Neutrophil (primary cell): ENCODE measurements around the gene OR8U1.

ENCODE experiments used
- H3K27ac ChIP-seq: fragments of 200-600 bp; sonication (generic); 2 replicates; pipeline ENCODE4 v1.5.1; 2016; ENCODE audit warnings: mild to moderate bottlenecking, moderate library complexity
- H3K27me3 ChIP-seq: fragments of 200-600 bp; sonication (generic); 2 replicates; pipeline ENCODE4 v1.6.0; 2016; ENCODE audit warnings: mild to moderate bottlenecking
- H3K36me3 ChIP-seq: fragments of 200-600 bp; sonication (generic); 2 replicates; pipeline ENCODE4 v1.5.1; 2017
- H3K4me1 ChIP-seq, 2 experiments: fragments of 200-600 bp in 1 of 2; sonication (generic) in 1 of 2; 1 replicate in 1 of 2; 2 replicates in 1 of 2; pipeline versions ENCODE4 v1.5.1 to v1.6.1; 2013 to 2016; ENCODE audit warnings: low read depth in 1 of 2, low read length in 1 of 2, mild to moderate bottlenecking in 1 of 2, moderate library complexity in 1 of 2; ENCODE audit not compliant: control insufficient read depth in 1 of 2, insufficient read depth in 1 of 2
- H3K4me3 ChIP-seq, 2 experiments: fragments of 200-600 bp in 1 of 2; sonication (generic) in 1 of 2; 1 replicate in 1 of 2; 2 replicates in 1 of 2; pipeline ENCODE4 v1.5.1; 2013 to 2016; ENCODE audit warnings: low read depth in 1 of 2, low read length in 1 of 2, mild to moderate bottlenecking in 1 of 2, moderate library complexity in 1 of 2
- H3K9me3 ChIP-seq: fragments of 200-600 bp; sonication (generic); 2 replicates; pipeline ENCODE4 v1.5.1; 2016
- TF ChIP-seq, protein P1 (sequence below): fragments of 200-600 bp; sonication (generic); IDR thresholded peaks from 2 replicates; pipeline ENCODE4 v1.5.1; 2016; ENCODE audit warnings: antibody characterized with exemption

Gene OR8U1

DNA sequence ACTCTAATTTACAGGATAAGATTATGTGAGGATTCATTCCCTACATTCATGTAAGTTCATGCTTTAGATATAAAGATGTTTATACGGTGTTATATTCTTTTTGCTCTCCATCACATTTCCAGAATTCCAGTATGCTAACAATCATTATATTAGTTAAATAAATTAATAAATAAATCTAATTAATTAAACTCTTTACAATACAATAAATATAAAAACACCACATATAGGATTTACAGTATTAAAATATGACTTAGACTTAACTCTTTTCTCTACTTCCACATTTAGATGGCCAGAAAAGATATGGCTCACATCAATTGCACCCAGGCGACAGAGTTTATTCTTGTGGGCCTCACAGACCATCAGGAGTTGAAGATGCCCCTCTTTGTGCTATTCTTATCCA is at the start of gene OR8U1:
Gene OR8U1, plus strand, starts transcription at position 301 of the 400 bp plus-strand sequence. Its CDS starts 0 bp downstream, at position 301.
- Histone ChIP-seq H3K9me3 (peaks cover 3% of the 10 kb centered on the region), H3K27ac (no peak within 1 kb of the TSS), H3K36me3 (no peaks in the 10 kb centered on the region), H3K4me1 (no peaks in the 10 kb centered on the region), H3K4me3 (no peak within 1 kb of the TSS), H3K27me3 (no peaks in the 10 kb centered on the region)
- TF ChIP-seq, protein P1, sequence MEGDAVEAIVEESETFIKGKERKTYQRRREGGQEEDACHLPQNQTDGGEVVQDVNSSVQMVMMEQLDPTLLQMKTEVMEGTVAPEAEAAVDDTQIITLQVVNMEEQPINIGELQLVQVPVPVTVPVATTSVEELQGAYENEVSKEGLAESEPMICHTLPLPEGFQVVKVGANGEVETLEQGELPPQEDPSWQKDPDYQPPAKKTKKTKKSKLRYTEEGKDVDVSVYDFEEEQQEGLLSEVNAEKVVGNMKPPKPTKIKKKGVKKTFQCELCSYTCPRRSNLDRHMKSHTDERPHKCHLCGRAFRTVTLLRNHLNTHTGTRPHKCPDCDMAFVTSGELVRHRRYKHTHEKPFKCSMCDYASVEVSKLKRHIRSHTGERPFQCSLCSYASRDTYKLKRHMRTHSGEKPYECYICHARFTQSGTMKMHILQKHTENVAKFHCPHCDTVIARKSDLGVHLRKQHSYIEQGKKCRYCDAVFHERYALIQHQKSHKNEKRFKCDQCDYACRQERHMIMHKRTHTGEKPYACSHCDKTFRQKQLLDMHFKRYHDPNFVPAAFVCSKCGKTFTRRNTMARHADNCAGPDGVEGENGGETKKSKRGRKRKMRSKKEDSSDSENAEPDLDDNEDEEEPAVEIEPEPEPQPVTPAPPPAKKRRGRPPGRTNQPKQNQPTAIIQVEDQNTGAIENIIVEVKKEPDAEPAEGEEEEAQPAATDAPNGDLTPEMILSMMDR = no peak

DNA sequence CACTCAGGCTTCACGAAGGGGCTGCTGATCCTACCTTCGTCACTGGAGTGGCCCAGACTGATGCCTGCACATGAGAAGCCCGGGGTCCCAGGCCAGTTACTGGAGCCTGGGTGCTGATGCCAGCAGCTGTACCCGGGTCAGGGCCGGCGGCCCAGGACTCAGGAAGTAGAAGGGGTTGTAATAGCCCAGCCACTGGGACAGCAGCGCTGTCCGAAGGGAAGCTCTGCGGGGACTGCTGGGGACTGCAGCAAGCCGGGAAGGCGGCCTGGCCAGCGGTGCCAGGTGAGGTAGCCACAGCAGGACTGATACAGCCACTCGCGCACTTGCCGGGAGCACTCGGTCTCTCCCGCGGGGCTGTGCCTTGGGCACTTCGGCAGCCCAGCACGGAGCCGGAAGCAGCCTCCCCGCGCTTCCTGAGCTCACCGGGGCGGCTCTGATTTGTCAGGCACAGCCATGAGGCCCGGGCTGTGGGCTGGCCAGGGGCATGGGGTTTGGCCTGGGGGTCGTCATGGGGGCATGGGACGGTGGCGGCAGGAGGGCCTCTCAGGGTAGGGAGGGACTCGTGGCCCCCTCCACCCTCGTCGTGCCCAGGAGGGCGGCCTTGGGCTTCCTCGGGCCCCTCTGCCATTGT is 43.4 kb upstream of the OR8U1 start:
- no peak overlapping the region for H3K4me3 ChIP-seq
- H3K27me3 ChIP-seq = no peaks in the 10 kb centered on the region
- no peaks in the 10 kb centered on the region for H3K9me3 ChIP-seq
- no peak overlapping the region for H3K27ac ChIP-seq
- TF ChIP-seq, protein P1 = no peak
- no peaks in the 10 kb centered on the region for H3K36me3 ChIP-seq
- no peaks in the 10 kb centered on the region for H3K4me1 ChIP-seq

DNA sequence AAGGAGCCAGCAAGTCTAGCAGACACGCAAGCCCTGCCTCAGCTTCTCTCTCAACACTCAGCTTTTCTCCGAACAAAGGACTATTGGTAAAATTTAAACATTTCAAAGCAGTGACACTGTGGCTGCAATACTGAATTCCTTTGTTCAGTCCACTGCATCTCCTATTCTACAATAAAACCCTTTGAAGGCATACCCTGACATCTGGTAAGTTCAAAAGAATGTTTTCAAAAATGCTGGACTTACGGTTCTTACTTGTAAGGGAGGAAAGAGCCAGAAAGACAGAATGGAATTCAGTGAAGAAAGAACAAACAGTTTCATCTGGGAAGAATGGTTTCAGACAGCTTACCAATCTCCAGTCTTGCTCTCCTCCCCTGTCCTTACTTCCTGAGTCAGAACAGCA is 42.3 kb upstream of the OR8U1 start:
- no peak overlapping the region for H3K27ac ChIP-seq
- H3K27me3 ChIP-seq = no peaks in the 10 kb centered on the region
- no peak overlapping the region for H3K4me3 ChIP-seq
- no peaks in the 10 kb centered on the region for H3K36me3 ChIP-seq
- no peaks in the 10 kb centered on the region for H3K9me3 ChIP-seq
- TF ChIP-seq, protein P1 = no peak
- no peaks in the 10 kb centered on the region for H3K4me1 ChIP-seq

DNA sequence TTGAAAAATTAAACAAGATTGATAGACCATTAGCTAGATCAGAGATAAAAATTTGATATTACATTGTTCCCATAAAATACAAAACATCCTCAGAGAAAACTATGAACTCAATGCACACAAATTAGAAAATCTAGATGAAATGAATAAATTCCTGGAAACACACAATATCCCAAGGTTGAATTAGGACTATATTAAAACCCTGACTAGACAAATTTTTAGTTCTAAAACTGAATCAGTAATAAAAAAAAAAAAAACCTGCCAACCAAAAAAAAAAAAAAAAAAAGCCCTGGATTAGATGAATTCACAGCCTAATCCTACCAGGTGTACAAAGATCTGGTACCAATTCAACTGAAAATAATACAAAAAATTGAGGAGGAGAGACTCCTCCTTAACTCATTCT is 35.1 kb upstream of the OR8U1 start:
- H3K36me3 ChIP-seq = no peaks in the 10 kb centered on the region
- H3K4me1 ChIP-seq = no peaks in the 10 kb centered on the region
- H3K4me3 ChIP-seq = no peak overlapping the region
- TF ChIP-seq, protein P1 = no peak
- H3K27ac ChIP-seq = no peak overlapping the region
- H3K27me3 ChIP-seq = no peaks in the 10 kb centered on the region
- no peaks in the 10 kb centered on the region for H3K9me3 ChIP-seq

DNA sequence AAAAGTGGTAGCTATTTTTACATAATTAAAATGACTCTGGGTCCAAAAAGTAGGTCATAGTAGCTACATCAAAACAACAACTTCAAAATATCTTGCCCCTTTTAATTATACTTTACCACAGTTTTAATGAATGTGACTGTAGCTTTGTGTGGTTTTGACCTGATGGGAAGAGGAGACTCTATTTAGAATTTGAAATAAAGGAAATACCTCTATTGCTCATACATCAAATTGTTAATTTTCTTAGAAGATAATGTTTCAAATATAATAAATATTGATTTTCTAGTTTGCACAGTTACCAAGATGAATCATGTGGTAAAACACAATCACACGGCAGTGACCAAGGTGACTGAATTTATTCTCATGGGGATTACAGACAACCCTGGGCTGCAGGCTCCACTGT is 29.7 kb upstream of the OR8U1 start, which contains the start of gene OR8K1:
Gene OR8K1, plus strand, starts transcription at position 301 of the 400 bp plus-strand sequence. Its CDS starts 0 bp downstream, at position 301.
- Histone ChIP-seq H3K27me3 (no peaks in the 10 kb centered on the region), H3K4me3 (no peak within 1 kb of the TSS), H3K9me3 (no peaks in the 10 kb centered on the region), H3K4me1 (no peaks in the 10 kb centered on the region), H3K36me3 (no peaks in the 10 kb centered on the region), H3K27ac (no peak within 1 kb of the TSS)
- TF ChIP-seq, protein P1 = no peak
